CD14-positive monocyte (primary cell): Measurements from ENCODE around the gene TPD52L1. TPM values are rescaled to one million over a fixed set of nuclear protein-coding genes. Genes with fewer than 3 reads are reported as not detected.

Source experiments
- DNase-seq, 3 donors: peaks; one replicate each; pipeline ENCODE4 v3.0.0-alpha.2; 2011 to 2022
- H2AFZ ChIP-seq: 2 replicates; pipeline ENCODE4 v1.6.0; 2012; ENCODE audit warnings: mild to moderate bottlenecking, low read depth, low read length, inconsistent platforms; ENCODE audit not compliant: insufficient read depth, poor library complexity, severe bottlenecking
- H3K27ac ChIP-seq, 2 donors: 1 replicate in 1 of 2; 2 replicates in 1 of 2; pipeline ENCODE4 v1.5.1; 2012 to 2013; ENCODE audit warnings: low read length in 2 of 2, control low read depth in 1 of 2, inconsistent platforms in 1 of 2, low read depth in 1 of 2, mild to moderate bottlenecking in 1 of 2
- H3K27me3 ChIP-seq, 2 donors: one replicate each; pipeline versions ENCODE4 v1.6.0 to v1.6.1; 2011 to 2013; ENCODE audit warnings: low read length in 2 of 2; ENCODE audit not compliant: control insufficient read depth in 2 of 2, insufficient read depth in 2 of 2
- H3K36me3 ChIP-seq, 2 donors: replicated peaks in 1 of 2; 1 replicate in 1 of 2; 2 replicates in 1 of 2; pipeline versions ENCODE4 v1.5.1 to v1.6.1; 2012 to 2013; ENCODE audit warnings: low read length in 2 of 2, control low read depth in 1 of 2, inconsistent platforms in 1 of 2, mild to moderate bottlenecking in 1 of 2; ENCODE audit not compliant: insufficient read depth in 2 of 2, control insufficient read depth in 1 of 2
- H3K4me1 ChIP-seq, 2 donors: 1 replicate in 1 of 2; 2 replicates in 1 of 2; pipeline versions ENCODE4 v1.5.1 to v1.6.1; 2012 to 2013; ENCODE audit warnings: low read length in 2 of 2, control low read depth in 1 of 2, inconsistent platforms in 1 of 2, mild to moderate bottlenecking in 1 of 2, moderate library complexity in 1 of 2; ENCODE audit not compliant: insufficient read depth in 2 of 2, control insufficient read depth in 1 of 2
- H3K4me2 ChIP-seq: replicated peaks from 2 replicates; pipeline ENCODE3; 2012; ENCODE audit warnings: low read length, moderate library complexity, mild to moderate bottlenecking; ENCODE audit not compliant: poor library complexity, severe bottlenecking; ENCODE audit errors: extremely low read depth
- H3K4me3 ChIP-seq, 3 experiments: fragments of 200-600 bp in 1 of 3; sonication (generic) in 1 of 3; replicated peaks in 1 of 3; 1 replicate in 2 of 3; 2 replicates in 1 of 3; pipeline ENCODE4 v1.5.1; 2011 to 2013; ENCODE audit warnings: low read length in 3 of 3, mild to moderate bottlenecking in 3 of 3, control low read depth in 2 of 3, low read depth in 2 of 3, inconsistent platforms in 1 of 3, moderate library complexity in 1 of 3
- H3K79me2 ChIP-seq: 2 replicates; pipeline ENCODE4 v1.6.0; 2012; ENCODE audit warnings: mild to moderate bottlenecking, control low read depth, inconsistent platforms, low read length, moderate library complexity; ENCODE audit not compliant: insufficient read depth
- H3K9ac ChIP-seq: 2 replicates; pipeline ENCODE4 v1.6.0; 2017; ENCODE audit warnings: low read length, mild to moderate bottlenecking; ENCODE audit not compliant: insufficient read depth, poor library complexity, severe bottlenecking
- H3K9me3 ChIP-seq, 2 donors: replicated peaks in 1 of 2; 1 replicate in 1 of 2; 2 replicates in 1 of 2; pipeline versions ENCODE4 v1.5.1 to v1.6.1; 2012 to 2013; ENCODE audit warnings: low read length in 2 of 2, control low read depth in 1 of 2; ENCODE audit not compliant: control insufficient read depth in 1 of 2, insufficient read depth in 1 of 2
- H4K20me1 ChIP-seq: 2 replicates; pipeline ENCODE4 v1.6.0; 2012; ENCODE audit warnings: mild to moderate bottlenecking, low read length, control low read depth, moderate library complexity; ENCODE audit not compliant: insufficient read depth
- H3K27ac Mint-ChIP-seq, 7 donors: one replicate each; pipeline ENCODE4 v1.8.0; 2020; ENCODE audit warnings: mild to moderate bottlenecking in 7 of 7, mixed read lengths in 7 of 7, moderate library complexity in 6 of 7, inconsistent platforms in 2 of 7
- H3K27me3 Mint-ChIP-seq, 3 donors: one replicate each; pipeline ENCODE4 v1.8.0; 2021 to 2022; ENCODE audit warnings: low read depth in 3 of 3, mild to moderate bottlenecking in 3 of 3, mixed read lengths in 3 of 3, moderate library complexity in 3 of 3, inconsistent platforms in 1 of 3
- H3K36me3 Mint-ChIP-seq, 2 donors: one replicate each; pipeline ENCODE4 v1.8.0; 2020; ENCODE audit warnings: mixed read lengths in 2 of 2, inconsistent platforms in 1 of 2, mild to moderate bottlenecking in 1 of 2
- H3K4me1 Mint-ChIP-seq: one replicate; pipeline ENCODE4 v1.8.0; 2020; ENCODE audit warnings: mild to moderate bottlenecking, mixed read lengths
- H3K4me3 Mint-ChIP-seq, 2 donors: one replicate each; pipeline ENCODE4 v1.8.0; 2020; ENCODE audit warnings: mild to moderate bottlenecking in 2 of 2, mixed read lengths in 2 of 2, moderate library complexity in 1 of 2
- H3K9me3 Mint-ChIP-seq, 7 donors: one replicate each; pipeline ENCODE4 v1.8.0; 2020 to 2022; ENCODE audit warnings: mixed read lengths in 7 of 7, mild to moderate bottlenecking in 6 of 7, moderate library complexity in 6 of 7, inconsistent platforms in 2 of 7
- WGBS: methylation state at CpG from one replicate; pipeline ENCODE4 v1.1.5; 2013; ENCODE audit warnings: missing lambda C conversion rate; ENCODE audit not compliant: insufficient coverage; 5-methylcytosine and 5-hydroxymethylcytosine counted together
- intact Hi-C, 2 donors: fragments of 100-400 bp; cut with micrococcal nuclease; formaldehyde crosslinking; loops; one replicate each; pipeline versions ENCODE4 v1.15.0 to v1.15.1; 2023
- polyA plus RNA-seq, 3 donors: library from polyadenylated mRNA; depleted of rRNA in 1 of 3; unstranded in 2 of 3; stranded (reverse) in 1 of 3; fragments of 300-500 nt in 2 of 3; fragments of >200 nt in 1 of 3; fragmentation: Illumina TruSeq in 2 of 3; gene quantifications; 1 replicate in 2 of 3; 2 replicates in 1 of 3; pipeline ENCODE4 v1.2.3, GENCODE V29; 2012 to 2021
- TF ChIP-seq, protein P1 (sequence below): fragments of 200-600 bp; IDR thresholded peaks from one replicate; pipeline ENCODE4 v1.8.0; 2022; ENCODE audit warnings: antibody characterized with exemption, mild to moderate bottlenecking

The TPD52L1 gene
- polyA plus RNA-seq, 3 donors: not detected

DNA sequence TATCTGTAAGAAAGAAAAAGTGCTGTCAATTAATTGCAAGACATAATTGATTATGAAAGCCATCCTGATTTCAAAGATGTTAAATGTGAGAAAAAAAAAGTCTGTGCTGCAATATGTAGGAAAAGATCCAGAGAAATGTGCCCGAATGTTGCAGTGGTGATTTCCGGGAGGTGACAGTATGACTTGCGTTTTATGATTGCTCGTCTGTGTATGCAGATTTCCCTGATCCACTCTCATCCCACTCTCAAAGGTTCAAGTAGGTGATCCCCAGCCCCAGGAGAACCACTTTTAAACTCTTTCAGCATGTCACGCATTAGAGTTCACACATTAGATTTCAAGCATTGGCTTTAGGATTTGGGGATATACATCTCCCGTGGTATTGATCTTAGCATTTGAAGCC lies 57.8 kb downstream of the TPD52L1 start:
- no peak overlapping the region for H3K27ac ChIP-seq
- Mint-ChIP-seq H3K9me3 (peaks cover 0 to 2% (median 0%) of the 10 kb centered on the region in 7 donors), H3K27me3 (peaks cover 0 to 2% (median 2%) of the 10 kb centered on the region in 3 donors), H3K4me1 (no peaks in the 10 kb centered on the region), H3K27ac (no peak overlapping the region), H3K4me3 (no peak overlapping the region), H3K36me3 (no peaks in the 10 kb centered on the region)
- TF ChIP-seq, protein P1, sequence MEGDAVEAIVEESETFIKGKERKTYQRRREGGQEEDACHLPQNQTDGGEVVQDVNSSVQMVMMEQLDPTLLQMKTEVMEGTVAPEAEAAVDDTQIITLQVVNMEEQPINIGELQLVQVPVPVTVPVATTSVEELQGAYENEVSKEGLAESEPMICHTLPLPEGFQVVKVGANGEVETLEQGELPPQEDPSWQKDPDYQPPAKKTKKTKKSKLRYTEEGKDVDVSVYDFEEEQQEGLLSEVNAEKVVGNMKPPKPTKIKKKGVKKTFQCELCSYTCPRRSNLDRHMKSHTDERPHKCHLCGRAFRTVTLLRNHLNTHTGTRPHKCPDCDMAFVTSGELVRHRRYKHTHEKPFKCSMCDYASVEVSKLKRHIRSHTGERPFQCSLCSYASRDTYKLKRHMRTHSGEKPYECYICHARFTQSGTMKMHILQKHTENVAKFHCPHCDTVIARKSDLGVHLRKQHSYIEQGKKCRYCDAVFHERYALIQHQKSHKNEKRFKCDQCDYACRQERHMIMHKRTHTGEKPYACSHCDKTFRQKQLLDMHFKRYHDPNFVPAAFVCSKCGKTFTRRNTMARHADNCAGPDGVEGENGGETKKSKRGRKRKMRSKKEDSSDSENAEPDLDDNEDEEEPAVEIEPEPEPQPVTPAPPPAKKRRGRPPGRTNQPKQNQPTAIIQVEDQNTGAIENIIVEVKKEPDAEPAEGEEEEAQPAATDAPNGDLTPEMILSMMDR: no peak
- H3K9ac ChIP-seq: no peak overlapping the region
- H3K4me2 ChIP-seq: no peak overlapping the region
- no peaks in the 10 kb centered on the region for H4K20me1 ChIP-seq
- H3K9me3 ChIP-seq: no peaks in the 10 kb centered on the region
- no CpG with 5 or more reads among the region's 6 CpGs for WGBS
- no peaks in the 10 kb centered on the region for H3K4me1 ChIP-seq
- no peaks in the 10 kb centered on the region for H3K27me3 ChIP-seq
- no peaks in the 10 kb centered on the region for H3K79me2 ChIP-seq
- H2AFZ ChIP-seq: no peak overlapping the region
- intact Hi-C loops: no loop called here
- H3K36me3 ChIP-seq: no peaks in the 10 kb centered on the region
- no peak for DNase-seq
- H3K4me3 ChIP-seq: no peak overlapping the region

- no peaks in the 10 kb centered on the region for H4K20me1 ChIP-seq
- peaks cover 0 to 2% (median 0%) of the 10 kb centered on the region in 7 donors for H3K9me3 Mint-ChIP-seq
- H3K79me2 ChIP-seq: no peaks in the 10 kb centered on the region
- no peaks in the 10 kb centered on the region for H3K36me3 ChIP-seq
- WGBS: no CpG with 5 or more reads among the region's 2 CpGs
- no peaks in the 10 kb centered on the region for H3K4me1 ChIP-seq
- H3K4me3 Mint-ChIP-seq: no peak overlapping the region
- TF ChIP-seq, protein P1: no peak
- H3K4me2 ChIP-seq: no peak overlapping the region
- intact Hi-C loops: no loop called here
- peaks cover 2% of the 10 kb centered on the region in 3 donors for H3K27me3 Mint-ChIP-seq
- no peak overlapping the region for H2AFZ ChIP-seq
- no peak overlapping the region for H3K4me3 ChIP-seq
- H3K27ac Mint-ChIP-seq: no peak overlapping the region
- H3K27ac ChIP-seq: no peak overlapping the region
- no peaks in the 10 kb centered on the region for H3K27me3 ChIP-seq
- DNase-seq: no peak
- H3K4me1 Mint-ChIP-seq: no peaks in the 10 kb centered on the region
- no peaks in the 10 kb centered on the region for H3K9me3 ChIP-seq
- no peaks in the 10 kb centered on the region for H3K36me3 Mint-ChIP-seq
- H3K9ac ChIP-seq: no peak overlapping the region
Measured at GRCh38 chr6:125212377-125212776, 58.8 kb downstream of the TPD52L1 start.
